Gastrocnemius medialis (tissue), 4 donors: ENCODE results near the gene ALK.

Experiments
- CTCF ChIP-seq, 5 experiments: fragments of 450-650 bp in 3 of 5; fragments of 200-600 bp in 2 of 5; sonication (generic) in 2 of 5; IDR thresholded peaks in 4 of 5; conservative IDR thresholded peaks in 1 of 5; 1 replicate in 4 of 5; 2 replicates in 1 of 5; pipeline ENCODE4 v1.5.1; 2016 to 2019; ENCODE audit warnings: antibody characterized with exemption in 5 of 5, mild to moderate bottlenecking in 3 of 5, moderate library complexity in 3 of 5
- POLR2A ChIP-seq, 2 donors: fragments of 450-650 bp; IDR thresholded peaks; one replicate each; pipeline ENCODE4 v1.6.1; 2017; ENCODE audit warnings: antibody characterized with exemption in 2 of 2, mild to moderate bottlenecking in 2 of 2, moderate library complexity in 2 of 2

- TF ChIP-seq CTCF (IDR thresholded peaks at IDR 0.05 in 4 of 5, conservative IDR thresholded peaks at IDR 0.05 in 1 of 5) (no peak), POLR2A (IDR thresholded peaks at IDR 0.05) (no peak)
Observed at GRCh38 chr2:29482348-29482747, 439.0 kb downstream of the ALK start.
